LNCaP clone FGC (cell line): Measurements from ENCODE around the gene IL3.

Experiments
- DNase-seq: peaks from one replicate; pipeline ENCODE4 v3.0.0-alpha.2; 2011; ENCODE audit warnings: low read depth
- H3K4me3 ChIP-seq: 2 replicates; pipeline ENCODE4 v1.5.1; 2011; ENCODE audit warnings: mild to moderate bottlenecking, low read depth, low read length, control low read depth
- TF ChIP-seq, protein P1 (sequence below): IDR thresholded peaks from 2 replicates; pipeline ENCODE4 v1.5.1; 2012; ENCODE audit warnings: mild to moderate bottlenecking; ENCODE audit not compliant: control insufficient read depth, insufficient read depth; ENCODE audit errors: extremely low read depth

Gene IL3

GRCh38 chr5:132053483-132053882 lies 7.0 kb upstream of the IL3 start:
- DNase-seq, result no peak
- H3K4me3 ChIP-seq, result no peak overlapping the region
- TF ChIP-seq, protein P1, sequence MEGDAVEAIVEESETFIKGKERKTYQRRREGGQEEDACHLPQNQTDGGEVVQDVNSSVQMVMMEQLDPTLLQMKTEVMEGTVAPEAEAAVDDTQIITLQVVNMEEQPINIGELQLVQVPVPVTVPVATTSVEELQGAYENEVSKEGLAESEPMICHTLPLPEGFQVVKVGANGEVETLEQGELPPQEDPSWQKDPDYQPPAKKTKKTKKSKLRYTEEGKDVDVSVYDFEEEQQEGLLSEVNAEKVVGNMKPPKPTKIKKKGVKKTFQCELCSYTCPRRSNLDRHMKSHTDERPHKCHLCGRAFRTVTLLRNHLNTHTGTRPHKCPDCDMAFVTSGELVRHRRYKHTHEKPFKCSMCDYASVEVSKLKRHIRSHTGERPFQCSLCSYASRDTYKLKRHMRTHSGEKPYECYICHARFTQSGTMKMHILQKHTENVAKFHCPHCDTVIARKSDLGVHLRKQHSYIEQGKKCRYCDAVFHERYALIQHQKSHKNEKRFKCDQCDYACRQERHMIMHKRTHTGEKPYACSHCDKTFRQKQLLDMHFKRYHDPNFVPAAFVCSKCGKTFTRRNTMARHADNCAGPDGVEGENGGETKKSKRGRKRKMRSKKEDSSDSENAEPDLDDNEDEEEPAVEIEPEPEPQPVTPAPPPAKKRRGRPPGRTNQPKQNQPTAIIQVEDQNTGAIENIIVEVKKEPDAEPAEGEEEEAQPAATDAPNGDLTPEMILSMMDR, result no peak

DNA sequence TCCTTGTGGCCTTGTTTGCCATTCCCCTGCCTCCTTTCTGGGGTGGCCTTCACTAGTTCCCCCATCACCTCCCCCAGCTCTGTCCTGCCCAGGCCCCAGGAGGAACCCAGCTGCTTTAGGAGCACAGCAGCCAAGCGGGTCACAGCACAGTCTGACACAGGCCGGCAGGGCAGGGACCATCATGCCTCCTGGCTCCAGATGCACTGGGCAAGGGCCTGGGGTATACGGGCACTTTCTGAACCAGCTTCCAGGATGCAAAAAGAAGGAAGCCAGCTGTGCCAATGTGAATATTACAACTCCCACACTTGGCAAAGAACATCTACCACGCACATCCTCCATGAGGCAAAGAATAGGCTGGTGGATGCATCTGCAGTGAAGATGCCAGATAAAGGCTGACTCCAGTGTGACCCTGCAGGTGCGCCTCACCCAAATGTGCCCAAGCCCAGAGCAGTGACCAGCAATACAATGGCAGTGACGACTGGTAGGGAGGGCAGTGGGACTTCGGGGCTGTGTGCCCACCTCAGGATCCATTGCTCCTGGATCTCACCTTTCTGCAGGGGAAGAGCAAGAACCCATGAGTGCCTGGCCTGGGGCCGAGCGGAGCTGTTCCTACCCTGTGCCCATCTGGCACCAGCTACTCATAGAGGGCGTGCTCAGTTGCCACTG lies 6.3 kb upstream of the IL3 start:
- no peak overlapping the region for H3K4me3 ChIP-seq
- DNase-seq, result no peak
- TF ChIP-seq, protein P1, result no peak

DNA sequence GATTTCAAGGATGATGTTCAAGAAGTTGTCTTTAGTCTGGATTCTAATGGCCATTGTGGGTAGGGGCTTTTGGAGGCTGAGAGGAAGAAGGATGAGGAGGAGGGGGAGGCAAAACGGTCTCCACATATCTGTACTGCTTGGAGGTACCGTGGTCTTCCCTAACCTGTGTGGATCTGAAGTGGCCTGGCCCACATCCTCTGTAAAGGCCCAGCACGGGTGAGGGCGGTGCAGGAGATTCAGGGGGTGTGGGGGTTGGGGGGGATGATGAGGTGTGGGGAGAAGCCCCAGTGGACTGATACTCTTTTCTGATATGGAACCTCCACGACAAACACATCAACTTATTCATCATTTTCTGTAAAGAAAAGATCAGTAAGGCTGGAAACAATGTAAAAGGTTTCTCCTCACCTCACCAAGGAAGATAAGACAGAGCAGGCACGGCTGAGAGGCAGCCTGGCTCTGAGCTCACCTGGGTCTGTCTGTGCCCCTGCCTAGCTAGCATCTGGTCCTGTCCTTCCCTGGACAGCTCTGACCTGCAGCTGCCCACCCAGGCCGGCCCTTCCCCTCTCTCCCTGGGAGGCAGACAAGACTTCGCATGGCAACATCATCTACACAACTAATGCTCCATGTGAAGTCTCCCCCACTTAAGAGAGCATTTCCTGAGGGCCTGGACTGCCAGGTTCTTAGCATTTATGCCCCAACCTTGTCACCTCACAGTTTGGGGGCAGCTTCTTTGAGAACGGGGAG lies 5.6 kb upstream of the IL3 start:
- H3K4me3 ChIP-seq, result no peak overlapping the region
- TF ChIP-seq, protein P1, result no peak
- DNase-seq, result no peak

- TF ChIP-seq, protein P1, result no peak
- no peak overlapping the region for H3K4me3 ChIP-seq
- no peak for DNase-seq
Measured at GRCh38 chr5:132055441-132055807, 5.0 kb upstream of the IL3 start.

DNA sequence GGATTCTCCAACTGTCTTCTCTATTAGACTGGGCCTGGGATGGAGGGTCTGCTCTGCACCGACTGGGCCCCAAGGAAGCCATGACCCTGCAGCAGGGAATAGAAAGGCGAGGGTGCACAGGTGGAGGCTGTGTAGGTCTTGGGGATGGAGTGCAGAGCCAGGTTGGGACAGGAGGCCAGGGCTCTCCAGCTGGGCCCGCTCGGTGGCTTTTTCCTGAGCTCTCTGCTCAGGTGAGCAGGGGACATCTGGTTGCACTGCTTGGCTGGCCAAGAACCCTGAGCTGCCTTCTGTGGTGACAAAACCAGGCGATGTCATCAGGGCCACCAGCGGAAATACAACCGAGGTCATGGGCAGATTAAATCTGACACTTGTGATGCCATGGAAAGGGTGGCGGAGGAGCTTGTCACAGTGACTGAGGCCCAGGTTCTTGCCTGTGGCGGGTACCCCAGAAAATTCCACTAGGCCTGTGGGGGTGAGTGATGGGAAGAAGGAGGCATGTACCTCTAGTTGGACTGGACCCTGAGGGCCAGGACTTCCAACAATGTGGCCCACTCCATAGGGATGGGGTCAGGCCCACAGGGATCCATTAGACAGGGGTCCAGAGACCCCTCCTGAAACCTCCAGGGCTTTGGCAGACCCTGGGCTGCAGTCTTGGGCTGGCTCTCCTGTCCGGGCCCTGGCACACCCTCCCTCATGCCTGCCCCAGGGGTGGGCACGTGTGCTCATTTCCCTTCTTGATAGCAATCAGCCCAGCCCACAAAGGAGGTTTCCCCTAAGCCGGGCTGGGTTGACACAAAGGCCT lies 4.4 kb upstream of the IL3 start:
- TF ChIP-seq, protein P1, result no peak
- no peak for DNase-seq
- H3K4me3 ChIP-seq, result no peak overlapping the region

DNA sequence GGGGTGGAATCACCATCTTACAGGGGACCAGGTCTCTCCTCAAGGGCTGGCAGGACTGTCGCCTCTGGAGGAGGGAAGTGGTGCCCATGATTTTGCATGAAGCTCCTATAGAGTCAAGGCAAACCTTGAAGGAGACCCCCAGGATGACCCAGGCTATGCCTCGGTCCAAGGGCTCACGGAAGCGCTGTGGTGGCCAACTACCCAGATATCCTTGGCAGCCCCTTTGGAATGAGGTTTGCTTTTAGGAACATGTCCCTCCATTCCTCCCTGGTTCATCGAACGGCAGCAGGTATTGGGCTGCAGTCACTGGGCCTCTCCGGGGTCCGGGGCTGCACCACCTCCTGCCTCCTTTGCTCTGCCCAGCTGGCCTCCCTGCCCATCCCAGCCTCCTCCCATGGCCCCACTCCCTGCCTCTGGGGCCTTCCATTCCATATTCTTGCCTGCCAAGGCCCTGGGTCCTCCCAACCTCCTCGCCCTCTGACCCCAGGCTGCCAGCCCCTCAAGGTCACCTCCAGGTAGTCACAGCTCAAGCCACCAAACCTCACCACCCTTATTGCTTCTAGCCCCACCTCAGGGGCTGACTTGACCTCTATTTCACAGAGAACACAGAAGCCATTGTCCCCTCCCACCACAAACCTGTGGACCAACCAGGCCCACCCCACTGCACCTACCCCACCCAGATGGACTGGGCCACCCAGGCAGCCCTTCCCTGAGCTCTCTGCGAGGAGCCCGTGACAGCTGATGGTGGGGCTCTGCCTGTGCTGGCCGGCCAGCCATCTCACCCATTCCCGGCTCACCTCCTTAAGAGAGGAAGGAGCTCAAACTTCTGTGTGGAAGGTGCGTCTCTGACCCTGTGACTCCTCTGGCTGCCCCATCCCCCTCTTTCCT lies 3.6 kb upstream of the IL3 start:
- DNase-seq, result no peak
- TF ChIP-seq, protein P1, result no peak
- H3K4me3 ChIP-seq, result no peak overlapping the region
